Measurements from ENCODE around the gene STUB1.

The STUB1 gene

GRCh38 chr16:725463-726187 is 45.4 kb downstream of the STUB1 start:
- no peak for DNase-seq (ENCODE audit: low spot score)

GRCh38 chr16:726188-726437 is 45.9 kb downstream of the STUB1 start:
- DNase-seq (ENCODE audit: low spot score) = no peak

- DNase-seq (ENCODE audit: low spot score) = peak; percentile 82
These were observed 46.5 kb downstream of the STUB1 start, which contains the start of the genes CCDC78 and HAGHL for GRCh38 chr16:726438-727290. Gene CCDC78 (minus strand): TSS chr16:726443. CDS start chr16:726367, 76 bp downstream. Gene HAGHL (plus strand): TSS chr16:727106. CDS start chr16:727510, 404 bp downstream.

- peak; percentile 77 for DNase-seq (ENCODE audit: low spot score)
These were observed 47.2 kb downstream of the STUB1 start for GRCh38 chr16:727291-727977.

GRCh38 chr16:728131-728889 is 48.1 kb downstream of the STUB1 start:
- DNase-seq (ENCODE audit: low spot score) = peak; percentile 93

- DNase-seq (ENCODE audit: low spot score) = peak; percentile 75
These were observed 48.9 kb downstream of the STUB1 start for GRCh38 chr16:728890-729744.

GRCh38 chr16:729768-730665 is 49.8 kb downstream of the STUB1 start:
- no peak for DNase-seq (ENCODE audit: low spot score)

GRCh38 chr16:730666-731509 is 50.7 kb downstream of the STUB1 start:
- DNase-seq (ENCODE audit: low spot score) = no peak

GRCh38 chr16:732332-732731 is 52.1 kb downstream of the STUB1 start:
- DNase-seq (ENCODE audit: low spot score) = no peak

All from RKO (cell line).